Activated T-helper 1 cell treated with anti-CD3 and anti-CD28 coated beads, Interleukin-12 subunit alpha, Interleukin-12 subunit beta, Interleukin-2, Interleukin-4 antibody, amounts not matched to agents 30 ng/mL and 10 ng/mL and 1 ng/mL, durations not matched to agents 14 hours and 24 hours and 36 hours (primary cell): ENCODE data around the gene FAM222A. TPM values are rescaled to one million over a fixed set of nuclear protein-coding genes. Genes with fewer than 3 reads are reported as not detected.
"Not testable (repeated sequence)": the region's sequence is repeated elsewhere in the genome, so short reads cannot be mapped to it uniquely, and the experiment has no call there.

ENCODE experiments used
- DNase-seq: peaks from one replicate; pipeline ENCODE4 v3.0.0; 2021; ENCODE audit warnings: low spot score
- H3K27ac Mint-ChIP-seq: one replicate; pipeline ENCODE4 v1.8.0; 2021; ENCODE audit warnings: mild to moderate bottlenecking, mixed read lengths
- H3K27me3 Mint-ChIP-seq: one replicate; pipeline ENCODE4 v1.8.0; 2022; ENCODE audit warnings: mild to moderate bottlenecking, moderate library complexity, mixed read lengths; ENCODE audit not compliant: insufficient read depth
- H3K36me3 Mint-ChIP-seq: one replicate; pipeline ENCODE4 v1.8.0; 2021; ENCODE audit warnings: low read depth, mixed read lengths
- H3K4me1 Mint-ChIP-seq: one replicate; pipeline ENCODE4 v1.8.0; 2021; ENCODE audit warnings: low read depth, mixed read lengths
- H3K4me3 Mint-ChIP-seq: one replicate; pipeline ENCODE4 v1.8.0; 2021; ENCODE audit warnings: mild to moderate bottlenecking, moderate library complexity, mixed read lengths
- H3K9me3 Mint-ChIP-seq: one replicate; pipeline ENCODE4 v1.8.0; 2021; ENCODE audit warnings: mixed read lengths
- intact Hi-C: fragments of 100-400 bp; cut with micrococcal nuclease; formaldehyde crosslinking; loops from one replicate; pipeline ENCODE4 v1.15.1; 2024
- total RNA-seq: library from RNA; stranded (reverse); gene quantifications from 2 replicates; pipeline ENCODE4 v1.2.3, GENCODE V29; 2022

Gene FAM222A
- total RNA-seq, 1 donor from 2014 or later = 2.4 TPM

DNA sequence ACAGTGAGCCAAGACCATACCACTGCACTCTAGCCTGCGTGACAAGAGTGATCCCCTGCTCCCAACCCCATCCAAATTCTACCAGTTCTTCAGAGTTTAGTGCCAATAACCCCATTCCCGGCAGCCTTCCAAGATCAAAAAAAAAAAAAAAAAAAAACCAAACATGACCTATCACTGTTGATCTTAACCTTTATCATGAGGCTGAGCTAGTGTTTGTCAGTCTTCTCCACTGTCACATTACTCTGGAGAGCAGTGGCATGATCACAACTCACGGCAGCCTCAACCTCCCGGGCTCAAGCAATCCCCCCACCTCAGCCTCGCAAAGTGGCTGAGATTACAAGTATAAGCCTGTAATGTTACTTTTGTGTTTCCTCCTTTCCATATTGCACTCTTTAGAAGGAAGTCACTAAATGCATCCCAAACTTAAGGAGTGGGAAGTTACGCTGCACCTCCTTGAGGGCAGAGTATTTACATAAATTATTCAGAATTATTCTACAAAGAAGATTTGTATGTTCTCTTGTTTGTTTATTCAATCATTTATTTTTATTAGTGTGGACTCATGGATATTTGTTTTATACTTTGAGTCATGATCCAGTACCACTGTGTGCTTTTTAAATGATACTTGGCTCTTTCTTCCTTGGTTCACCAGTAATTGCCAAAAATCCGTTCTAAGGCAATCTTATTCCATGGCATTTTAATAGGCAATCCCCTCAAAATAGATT is 31.5 kb upstream of the FAM222A start:
- Mint-ChIP-seq H3K36me3 (no peaks in the 10 kb centered on the region), H3K27ac (no peak overlapping the region), H3K9me3 (no peaks in the 10 kb centered on the region), H3K27me3 (peaks cover 17% of the 10 kb centered on the region), H3K4me1 (no peaks in the 10 kb centered on the region), H3K4me3 (no peak overlapping the region)
- intact Hi-C loops = no loop called here
- no peak for DNase-seq

DNA sequence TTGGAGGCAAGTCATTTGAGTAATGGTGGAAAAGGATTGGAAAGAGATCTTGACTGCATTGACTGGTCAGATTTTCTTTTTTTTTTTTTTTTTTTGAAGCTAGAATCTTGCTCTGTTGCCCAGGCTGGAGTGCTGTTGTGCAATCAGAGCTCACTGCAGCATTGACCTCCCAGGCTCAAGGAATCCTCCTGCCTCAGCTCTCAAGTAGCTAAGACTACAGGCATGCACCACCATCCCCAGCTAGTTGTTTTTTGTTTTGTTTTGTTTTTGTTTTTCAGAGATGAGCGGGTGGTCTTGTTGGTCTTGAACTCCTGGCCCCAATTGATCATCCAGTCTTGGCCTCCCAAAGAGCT is 30.9 kb upstream of the FAM222A start:
- intact Hi-C loops = no loop called here
- H3K27me3 Mint-ChIP-seq = peaks cover 15% of the 10 kb centered on the region
- no peak overlapping the region for H3K27ac Mint-ChIP-seq
- DNase-seq = no peak
- H3K4me1 Mint-ChIP-seq = no peaks in the 10 kb centered on the region
- no peaks in the 10 kb centered on the region for H3K36me3 Mint-ChIP-seq
- no peaks in the 10 kb centered on the region for H3K9me3 Mint-ChIP-seq
- H3K4me3 Mint-ChIP-seq = no peak overlapping the region

DNA sequence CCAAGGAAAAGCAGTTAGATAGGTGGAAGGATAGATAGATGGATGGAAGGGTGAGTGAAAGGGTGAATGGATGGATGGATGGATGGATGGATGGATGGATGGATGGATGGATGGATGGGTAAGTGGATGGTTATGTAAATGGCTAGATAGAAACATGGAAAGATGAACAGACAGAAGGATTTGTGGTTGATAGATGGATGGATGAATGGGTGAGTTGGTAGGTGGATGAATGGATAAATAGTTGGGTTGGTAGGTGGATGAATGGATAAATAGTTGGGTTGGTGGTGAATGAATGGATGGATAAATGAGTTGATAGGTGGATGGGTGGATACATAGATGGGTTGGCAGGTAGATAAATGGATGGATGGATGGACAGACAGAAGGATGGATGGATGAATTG is 30.3 kb upstream of the FAM222A start:
- Mint-ChIP-seq H3K9me3 (no peaks in the 10 kb centered on the region), H3K4me1 (no peaks in the 10 kb centered on the region), H3K4me3 (no peak overlapping the region), H3K27me3 (peaks cover 13% of the 10 kb centered on the region), H3K27ac (no peak overlapping the region), H3K36me3 (no peaks in the 10 kb centered on the region)
- DNase-seq = no peak
- intact Hi-C loops = no loop called here

DNA sequence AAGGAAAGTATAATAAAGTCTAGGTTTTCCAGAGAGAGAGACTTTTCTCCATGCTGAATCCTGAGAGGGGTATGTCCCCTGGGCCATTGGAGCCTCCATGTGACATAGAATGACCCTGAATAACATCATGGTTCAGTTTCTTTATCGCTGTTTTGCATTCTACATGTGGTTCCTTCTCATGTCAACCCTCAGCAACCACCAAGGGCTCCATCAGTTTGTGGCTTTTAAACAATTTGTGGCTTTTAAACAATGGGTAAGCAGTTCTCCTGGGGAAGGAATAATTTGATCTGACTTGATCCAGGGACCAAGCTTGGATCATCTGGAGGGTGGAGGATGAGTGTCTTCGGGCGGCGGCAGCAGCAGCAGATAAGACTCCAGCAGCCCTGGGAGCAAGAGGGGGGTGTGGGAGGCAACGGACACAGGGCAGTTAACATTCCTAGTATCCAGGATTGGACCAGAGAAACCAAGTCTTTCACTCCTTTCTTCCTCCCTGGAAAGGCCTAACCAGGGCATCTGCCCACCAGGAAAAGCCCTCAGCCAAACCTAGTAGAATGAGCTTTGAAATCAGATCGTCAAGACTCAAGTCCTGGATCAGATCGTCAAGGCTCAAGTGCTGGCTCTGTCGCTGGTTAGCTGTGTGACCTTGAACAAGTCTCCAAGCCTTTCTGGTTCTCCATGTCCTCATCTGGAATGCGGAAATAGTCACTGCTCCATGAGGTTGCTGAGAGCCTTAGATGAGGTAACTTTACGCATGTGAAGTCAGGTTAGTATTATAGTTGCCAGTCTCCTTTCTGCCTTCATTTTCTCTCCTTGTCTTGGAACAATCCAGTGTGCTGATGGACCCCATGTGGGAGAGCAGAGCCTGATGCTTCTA is 27.8 kb upstream of the FAM222A start:
- no peak for DNase-seq
- Mint-ChIP-seq H3K4me1 (no peaks in the 10 kb centered on the region), H3K27me3 (peaks cover 9% of the 10 kb centered on the region), H3K4me3 (no peak overlapping the region), H3K27ac (no peak overlapping the region), H3K36me3 (no peaks in the 10 kb centered on the region), H3K9me3 (no peaks in the 10 kb centered on the region)
- intact Hi-C loops = no loop called here

DNA sequence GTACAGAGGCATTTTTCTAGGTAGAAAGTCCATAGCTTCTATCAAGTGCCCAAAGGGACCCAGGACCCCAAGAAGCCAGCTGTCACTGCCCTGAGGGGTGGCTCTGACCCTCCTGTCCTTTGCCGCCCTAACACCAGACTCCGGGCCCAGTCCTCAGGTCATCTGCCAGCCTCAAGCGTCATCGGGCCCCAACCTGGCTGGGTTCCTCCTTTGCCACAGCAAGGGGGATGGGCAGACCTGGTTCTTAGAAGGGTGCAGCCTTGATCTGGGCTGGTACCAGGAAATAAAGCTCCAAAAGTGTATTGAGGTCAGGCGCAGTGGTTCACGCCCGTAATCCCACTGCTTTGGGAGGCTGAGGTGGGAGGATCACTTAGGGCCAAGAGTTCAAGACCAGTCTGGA is 27.1 kb upstream of the FAM222A start:
- Mint-ChIP-seq H3K27me3 (peaks cover 9% of the 10 kb centered on the region), H3K36me3 (no peaks in the 10 kb centered on the region), H3K4me1 (no peaks in the 10 kb centered on the region), H3K4me3 (no peak overlapping the region), H3K27ac (no peak overlapping the region), H3K9me3 (no peaks in the 10 kb centered on the region)
- no peak for DNase-seq
- intact Hi-C loops = no loop called here

DNA sequence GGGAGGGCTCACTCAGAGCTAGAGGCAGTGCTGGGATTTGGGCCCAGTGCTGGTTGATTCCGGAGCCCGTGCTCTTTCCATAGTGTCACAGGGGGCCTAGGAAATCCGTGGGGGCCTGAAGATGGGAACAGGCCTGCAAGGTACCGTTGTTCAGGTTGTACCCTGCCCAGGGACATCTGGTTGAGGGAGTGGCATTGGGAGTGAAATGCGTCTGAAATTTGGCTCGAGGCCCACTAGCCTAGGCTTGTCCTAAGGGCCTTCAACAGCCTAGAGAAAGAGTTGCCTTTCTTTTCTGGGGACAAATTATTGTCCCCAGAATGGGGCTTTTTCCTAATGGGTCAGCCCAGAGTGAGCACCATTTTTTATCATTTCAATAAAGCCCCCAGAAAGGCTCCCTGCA is 26.4 kb upstream of the FAM222A start:
- H3K4me3 Mint-ChIP-seq = no peak overlapping the region
- intact Hi-C loops = no loop called here
- H3K4me1 Mint-ChIP-seq = no peaks in the 10 kb centered on the region
- H3K27ac Mint-ChIP-seq = no peak overlapping the region
- peaks cover 14% of the 10 kb centered on the region for H3K27me3 Mint-ChIP-seq
- no peaks in the 10 kb centered on the region for H3K36me3 Mint-ChIP-seq
- H3K9me3 Mint-ChIP-seq = no peaks in the 10 kb centered on the region
- no peak for DNase-seq

DNA sequence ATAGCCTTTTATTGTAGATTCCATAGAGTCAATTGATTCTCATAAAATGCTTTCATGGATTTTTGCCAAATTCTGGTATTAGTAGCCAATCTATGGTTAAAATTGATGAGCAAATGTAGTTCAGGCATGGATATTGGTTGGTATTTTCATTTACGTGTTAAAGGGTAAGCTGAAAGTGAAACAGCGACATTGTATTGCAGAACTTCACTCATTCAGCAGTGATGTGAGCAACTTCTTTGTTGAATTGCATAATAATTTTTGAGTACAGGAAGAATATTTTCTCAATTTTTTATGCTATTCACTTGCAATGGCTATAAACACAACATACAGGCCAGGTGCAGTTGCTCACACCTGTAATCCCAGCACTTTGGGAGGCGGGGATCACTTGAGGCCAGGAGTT is 24.2 kb upstream of the FAM222A start:
- DNase-seq = no peak
- no peaks in the 10 kb centered on the region for H3K9me3 Mint-ChIP-seq
- no peak overlapping the region for H3K4me3 Mint-ChIP-seq
- H3K36me3 Mint-ChIP-seq = no peaks in the 10 kb centered on the region
- intact Hi-C loops = no loop called here
- H3K4me1 Mint-ChIP-seq = no peaks in the 10 kb centered on the region
- no peak overlapping the region for H3K27ac Mint-ChIP-seq
- H3K27me3 Mint-ChIP-seq = peaks cover 11% of the 10 kb centered on the region

DNA sequence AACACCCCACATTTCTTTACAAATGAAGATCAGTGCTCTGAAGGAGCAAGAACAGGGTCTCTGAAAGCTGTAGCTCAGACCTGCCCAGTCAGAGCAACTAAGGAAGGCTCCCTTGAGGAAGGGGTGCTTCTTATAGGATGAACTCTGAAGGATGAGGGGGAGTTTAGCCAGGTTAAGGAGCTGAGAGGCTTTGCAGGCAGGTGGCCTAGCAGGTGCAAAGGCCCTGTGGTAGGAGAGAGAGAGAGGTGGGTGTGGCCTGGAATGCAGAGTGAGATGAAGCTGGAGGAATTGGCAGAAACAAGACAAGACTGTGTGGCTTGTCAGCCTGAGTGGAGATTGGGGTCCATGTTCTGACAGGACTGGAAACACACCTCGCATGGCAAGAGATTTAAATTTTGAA is 20.5 kb upstream of the FAM222A start:
- Mint-ChIP-seq H3K27me3 (peaks cover 11% of the 10 kb centered on the region), H3K36me3 (no peaks in the 10 kb centered on the region), H3K4me3 (no peak overlapping the region), H3K27ac (no peak overlapping the region), H3K9me3 (no peaks in the 10 kb centered on the region), H3K4me1 (no peaks in the 10 kb centered on the region)
- intact Hi-C loops = no loop called here
- DNase-seq = no peak

DNA sequence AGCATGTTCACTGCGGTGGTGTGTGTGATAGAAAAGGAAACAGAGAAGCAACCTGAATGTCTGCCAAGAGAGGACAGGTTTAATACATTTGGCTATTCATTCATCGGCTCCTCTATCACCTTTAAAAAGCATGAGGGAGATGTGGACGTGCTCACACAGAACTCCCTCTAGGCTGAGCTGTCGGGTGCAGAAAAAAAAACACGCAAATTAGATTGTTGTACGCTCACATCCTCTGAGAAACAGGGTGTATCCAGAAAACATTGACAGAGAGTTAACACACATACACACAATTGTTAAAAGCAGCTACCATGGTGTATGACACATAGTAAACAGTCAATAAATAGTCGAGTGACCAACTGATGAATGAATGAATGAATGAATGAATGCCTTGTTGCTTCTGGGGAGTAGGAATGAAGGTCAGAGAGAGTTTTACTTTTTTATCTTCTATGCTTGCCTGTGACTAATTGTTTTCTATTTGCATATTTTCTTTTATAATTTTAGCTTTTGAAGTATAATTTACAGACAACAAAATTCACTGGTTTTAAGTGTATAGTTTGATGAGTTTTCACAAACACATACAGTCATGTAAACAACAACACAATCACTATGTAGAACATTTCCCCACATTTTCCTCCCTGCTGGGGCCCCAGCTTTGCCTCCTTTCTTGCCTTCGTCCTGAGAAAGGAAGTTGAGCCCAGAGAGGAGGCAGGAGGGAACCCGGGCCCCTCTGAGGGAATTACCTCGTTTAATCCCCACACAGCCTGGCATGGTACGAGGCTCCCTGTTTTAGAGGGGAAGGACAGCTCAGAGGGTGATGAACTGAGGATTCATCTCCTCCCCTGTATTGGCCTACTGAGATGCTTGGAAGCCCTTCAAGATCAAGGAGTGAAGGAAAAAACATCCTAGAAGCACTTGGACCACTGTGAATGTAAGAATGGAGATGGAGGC is 19.7 kb upstream of the FAM222A start:
- H3K9me3 Mint-ChIP-seq = no peaks in the 10 kb centered on the region
- no peak overlapping the region for H3K4me3 Mint-ChIP-seq
- intact Hi-C loops = no loop called here
- no peak for DNase-seq
- peaks cover 12% of the 10 kb centered on the region for H3K27me3 Mint-ChIP-seq
- H3K27ac Mint-ChIP-seq = no peak overlapping the region
- no peaks in the 10 kb centered on the region for H3K36me3 Mint-ChIP-seq
- no peaks in the 10 kb centered on the region for H3K4me1 Mint-ChIP-seq

DNA sequence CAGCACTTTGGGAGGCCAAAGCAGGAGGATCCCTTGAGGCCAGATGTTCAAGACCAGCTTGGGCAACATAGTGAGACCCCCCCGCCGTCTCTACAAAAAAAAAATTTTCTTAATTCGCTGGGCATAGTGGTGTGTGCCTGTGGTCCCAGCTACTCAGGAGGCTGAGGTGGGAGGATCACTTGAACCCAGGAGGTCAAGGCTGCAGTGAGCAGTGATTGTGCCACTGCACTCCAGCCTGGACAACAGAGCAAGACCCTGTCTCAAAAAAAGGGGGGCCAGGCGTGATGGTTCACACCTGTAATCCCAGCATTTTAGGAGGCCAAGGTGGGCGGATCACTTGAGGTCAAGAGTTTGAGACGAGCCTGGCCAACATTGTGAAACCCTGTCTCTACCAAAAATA is 19.0 kb upstream of the FAM222A start:
- H3K27me3 Mint-ChIP-seq = peaks cover 12% of the 10 kb centered on the region
- H3K36me3 Mint-ChIP-seq, H3K4me1 Mint-ChIP-seq, H3K27ac Mint-ChIP-seq, intact Hi-C loops, DNase-seq, H3K4me3 Mint-ChIP-seq, H3K9me3 Mint-ChIP-seq: not testable (repeated sequence)

DNA sequence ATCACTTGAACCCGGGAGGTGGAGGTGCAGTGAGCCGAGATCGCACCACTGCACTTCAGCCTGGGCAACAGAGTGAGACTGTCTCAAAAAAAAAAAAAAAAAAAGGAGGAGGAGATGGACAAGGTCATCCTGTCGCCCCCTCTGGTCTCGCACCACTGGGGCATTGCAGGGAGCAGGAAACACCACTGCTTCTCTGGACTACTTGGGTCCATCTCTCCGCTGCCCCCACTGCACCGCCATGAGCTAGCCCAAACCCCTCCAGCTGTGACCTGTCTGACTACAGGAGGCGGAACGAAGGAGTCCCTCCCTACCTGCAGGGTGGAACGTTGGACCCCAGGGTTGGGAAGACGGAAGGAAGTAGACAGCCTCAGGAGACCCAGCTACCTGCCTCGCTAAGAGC is 18.2 kb upstream of the FAM222A start:
- Mint-ChIP-seq H3K36me3 (no peaks in the 10 kb centered on the region), H3K27ac (no peak overlapping the region), H3K4me3 (no peak overlapping the region), H3K9me3 (no peaks in the 10 kb centered on the region), H3K4me1 (no peaks in the 10 kb centered on the region), H3K27me3 (peaks cover 12% of the 10 kb centered on the region)
- intact Hi-C loops = no loop called here
- DNase-seq = no peak

DNA sequence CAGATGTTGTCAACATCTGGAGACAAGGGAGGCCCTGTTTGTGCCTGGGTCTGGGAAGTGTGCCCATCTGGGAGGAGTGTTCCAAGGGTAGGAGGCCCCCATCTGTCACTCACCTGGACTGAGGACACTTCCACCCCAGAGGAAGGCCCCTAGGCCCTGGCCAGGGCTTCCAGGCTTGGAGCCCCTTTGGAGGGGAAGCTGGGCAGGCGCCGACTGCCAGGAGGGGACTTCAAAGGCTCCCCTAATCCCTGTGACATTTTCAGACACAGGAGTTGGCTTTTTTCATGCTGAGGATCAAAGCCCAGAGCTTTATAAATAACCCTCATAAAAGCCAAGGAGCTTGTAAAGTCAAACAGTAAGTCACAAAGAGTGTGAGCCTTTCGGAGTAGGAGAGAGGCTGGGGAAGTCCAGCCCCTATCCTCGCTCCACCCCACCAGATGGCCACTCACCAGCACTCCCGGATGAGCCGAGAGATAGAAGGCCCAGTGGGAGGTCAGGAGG is 17.6 kb upstream of the FAM222A start:
- H3K4me1 Mint-ChIP-seq = no peaks in the 10 kb centered on the region
- peaks cover 12% of the 10 kb centered on the region for H3K27me3 Mint-ChIP-seq
- H3K4me3 Mint-ChIP-seq = no peak overlapping the region
- no peaks in the 10 kb centered on the region for H3K36me3 Mint-ChIP-seq
- no peaks in the 10 kb centered on the region for H3K9me3 Mint-ChIP-seq
- DNase-seq = no peak
- H3K27ac Mint-ChIP-seq = no peak overlapping the region
- intact Hi-C loops = no loop called here
